ENCODE measurements around the gene RPL21. TPM values are rescaled to one million over a fixed set of nuclear protein-coding genes. Genes with fewer than 3 reads are reported as not detected.
"Not testable (repeated sequence)": the region's sequence is repeated elsewhere in the genome, so short reads cannot be mapped to it uniquely, and the experiment has no call there.

RPL21 gene
- 1,271 TPM for total RNA-seq

- peak; percentile 98 for DNase-seq
These were observed at the start of gene RPL21 for GRCh38 chr13:27251166-27252091. Gene RPL21 (plus strand): TSS chr13:27251558. CDS start chr13:27253777, 2,219 bp downstream.

- no peak for DNase-seq
These were observed 49.7 kb upstream of the RPL21 start for GRCh38 chr13:27201661-27202060.

- no peak for DNase-seq
These were observed 48.2 kb upstream of the RPL21 start for GRCh38 chr13:27203186-27203585.

- no peak for DNase-seq
These were observed 47.5 kb upstream of the RPL21 start for GRCh38 chr13:27203854-27204253.

GRCh38 chr13:27208514-27208913, 42.8 kb upstream of the RPL21 start:
- DNase-seq = no peak

GRCh38 chr13:27211271-27211670, 40.1 kb upstream of the RPL21 start:
- DNase-seq = no peak

GRCh38 chr13:27211771-27212364, 39.5 kb upstream of the RPL21 start:
- DNase-seq = no peak

GRCh38 chr13:27213386-27213785, 38.0 kb upstream of the RPL21 start:
- not testable (repeated sequence) for DNase-seq

- not testable (repeated sequence) for DNase-seq
These were observed 33.6 kb upstream of the RPL21 start for GRCh38 chr13:27217791-27218190.

- DNase-seq = not testable (repeated sequence)
These were observed 32.5 kb upstream of the RPL21 start for GRCh38 chr13:27218861-27219260.

- no peak for DNase-seq
These were observed 31.7 kb upstream of the RPL21 start for GRCh38 chr13:27219611-27220010.

- DNase-seq = not testable (repeated sequence)
These were observed 29.3 kb upstream of the RPL21 start for GRCh38 chr13:27222100-27222499.

- DNase-seq = no peak
These were observed 24.4 kb upstream of the RPL21 start for GRCh38 chr13:27226991-27227390.

- DNase-seq = no peak
These were observed 23.2 kb upstream of the RPL21 start for GRCh38 chr13:27228131-27228530.

GRCh38 chr13:27229642-27230041, 21.7 kb upstream of the RPL21 start:
- no peak for DNase-seq

- DNase-seq = no peak
These were observed 17.4 kb upstream of the RPL21 start for GRCh38 chr13:27233964-27234363.

- no peak for DNase-seq
These were observed 14.9 kb upstream of the RPL21 start for GRCh38 chr13:27236478-27236877.

GRCh38 chr13:27242702-27243101, 8.7 kb upstream of the RPL21 start:
- DNase-seq = no peak

- DNase-seq = no peak
These were observed 5.7 kb upstream of the RPL21 start for GRCh38 chr13:27245610-27246009.

- no peak for DNase-seq
These were observed 559 bp upstream of the RPL21 start for GRCh38 chr13:27250833-27251165.

- no peak for DNase-seq
These were observed 1.1 kb downstream of the RPL21 start for GRCh38 chr13:27252467-27252866.

GRCh38 chr13:27257233-27257568, 5.8 kb downstream of the RPL21 start:
- DNase-seq = no peak

- DNase-seq = no peak
These were observed 6.4 kb downstream of the RPL21 start for GRCh38 chr13:27257648-27258253.

Data from skin of body (tissue), 2 donors.